ENCODE data around the gene AHNAK2.

AHNAK2 gene

GRCh38 chr14:104889375-104889757 lies 88.8 kb downstream of the AHNAK2 start:
- in situ Hi-C loops (cut with HindIII; ENCODE audit: low sequenced_read_pairs): no loop called here

GRCh38 chr14:104888489-104889374 lies 89.4 kb downstream of the AHNAK2 start:
- in situ Hi-C loops (cut with HindIII; ENCODE audit: low sequenced_read_pairs): no loop called here

GRCh38 chr14:104887623-104888488 lies 90.3 kb downstream of the AHNAK2 start:
- in situ Hi-C loops (cut with HindIII; ENCODE audit: low sequenced_read_pairs): no loop called here
